MG63 (cell line): ENCODE results near the gene CAPZB. TPM values are rescaled to one million over a fixed set of nuclear protein-coding genes. Genes with fewer than 3 reads are reported as not detected.
"Not testable (repeated sequence)": the region's sequence is repeated elsewhere in the genome, so short reads cannot be mapped to it uniquely, and the experiment has no call there.

Source experiments
- DNase-seq: peaks from one replicate; pipeline ENCODE4 v3.0.0-alpha.2; 2020
- H3K27me3 ChIP-seq: fragments of 250-450 bp; sonication (Bioruptor Pico); 2 replicates; pipeline ENCODE4 v1.5.1; 2020; ENCODE audit warnings: mild to moderate bottlenecking, moderate library complexity
- H3K36me3 ChIP-seq: fragments of 250-450 bp; sonication (Bioruptor Pico); 2 replicates; pipeline ENCODE4 v1.5.1; 2020; ENCODE audit warnings: mild to moderate bottlenecking, moderate library complexity
- H3K4me3 ChIP-seq: fragments of 250-450 bp; sonication (Bioruptor Pico); 2 replicates; pipeline ENCODE4 v1.5.1; 2020; ENCODE audit warnings: mild to moderate bottlenecking, moderate library complexity
- H3K9me3 ChIP-seq: fragments of 250-450 bp; sonication (Bioruptor Pico); 2 replicates; pipeline ENCODE4 v1.5.1; 2020; ENCODE audit warnings: mild to moderate bottlenecking, moderate library complexity
- total RNA-seq: library from RNA; depleted of rRNA; stranded (reverse); fragments of >200 nt; shearing (Covaris generic); gene quantifications from 2 replicates; pipeline ENCODE4 v1.2.3, GENCODE V29; 2014; ENCODE audit warnings: low replicate concordance

The CAPZB gene
- total RNA-seq, 1 experiment from 2014 or later = 357 TPM

DNA sequence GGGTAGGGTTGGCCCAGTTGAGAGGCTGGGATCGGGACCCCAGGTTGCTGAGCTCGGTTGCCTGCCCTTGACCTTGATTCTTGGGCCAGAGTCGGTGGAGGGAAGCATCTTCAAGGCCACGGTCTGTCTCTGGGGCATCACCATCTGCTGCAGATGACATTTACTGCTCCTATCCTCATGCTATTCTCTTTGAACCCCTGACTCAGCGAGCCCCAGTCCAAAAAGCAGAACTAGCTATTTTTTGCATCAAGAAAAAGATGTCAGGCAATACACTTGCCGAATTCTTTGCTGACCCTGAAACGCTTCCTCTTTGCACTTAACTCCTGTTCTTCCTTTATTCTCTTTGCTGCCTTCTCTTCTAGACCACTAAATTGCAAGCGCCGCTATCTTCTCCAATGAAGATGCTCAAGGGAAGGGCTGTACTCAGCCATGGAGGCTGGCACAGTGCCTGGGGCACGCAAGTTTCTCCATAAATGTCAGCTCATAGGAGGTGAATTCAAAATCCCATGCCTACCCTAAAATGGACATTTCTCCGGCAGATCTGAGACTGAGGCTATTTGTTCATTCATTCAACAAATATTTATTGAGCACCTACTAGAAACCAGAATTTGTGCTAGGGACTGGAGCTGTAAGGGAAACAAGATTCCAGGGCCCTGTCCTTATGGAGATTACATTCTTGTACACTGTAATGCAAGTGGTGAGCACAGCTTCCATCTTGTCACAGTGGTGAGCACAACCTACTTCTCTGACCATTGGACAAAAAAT lies 20.5 kb upstream of the CAPZB start:
- no peaks in the 10 kb centered on the region for H3K27me3 ChIP-seq
- H3K36me3 ChIP-seq = no peaks in the 10 kb centered on the region
- H3K4me3 ChIP-seq = no peak overlapping the region
- H3K9me3 ChIP-seq = no peaks in the 10 kb centered on the region
- DNase-seq = no peak

DNA sequence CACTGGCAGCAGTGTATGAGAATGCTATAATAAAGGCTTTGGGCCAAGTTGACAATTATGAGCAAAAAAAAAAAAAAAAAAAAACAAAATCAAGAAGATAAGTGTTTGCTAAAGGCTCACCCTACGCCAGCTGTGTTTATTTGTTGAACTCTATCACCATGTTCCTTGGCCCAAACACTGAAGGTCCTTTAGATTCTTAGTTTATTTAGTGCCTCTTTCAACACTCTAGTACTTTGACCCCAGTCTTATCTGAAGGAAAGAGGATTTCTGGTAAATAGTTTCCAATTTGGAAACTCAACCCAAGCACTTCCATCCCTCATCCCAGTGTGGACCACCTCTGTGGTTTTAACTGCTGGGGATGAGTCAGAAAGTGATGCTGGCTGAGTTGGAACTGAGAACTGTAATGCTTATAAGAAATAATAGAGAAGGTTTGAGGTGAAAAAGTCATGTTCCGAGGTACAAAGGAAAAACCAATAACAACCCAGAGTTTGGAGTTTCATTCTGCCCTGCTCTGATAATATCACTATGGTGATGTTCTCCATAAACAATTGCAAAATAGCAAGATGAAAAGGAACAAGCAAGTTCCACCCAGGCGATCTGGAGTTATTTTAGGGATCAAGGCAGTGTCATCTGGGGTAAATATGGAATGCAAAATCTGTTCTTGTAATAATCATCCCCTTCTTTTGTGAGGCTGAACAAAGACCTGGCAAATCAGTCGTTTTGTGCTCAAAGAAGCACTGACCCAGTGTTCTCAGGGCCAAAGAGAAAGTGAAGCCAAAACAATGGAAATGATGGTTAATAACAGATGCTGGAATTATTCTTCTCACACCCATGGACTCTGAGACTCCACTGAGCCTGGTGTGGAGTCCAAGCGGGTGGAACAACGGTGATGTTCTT lies 19.7 kb upstream of the CAPZB start:
- Histone ChIP-seq H3K4me3 (no peak overlapping the region), H3K9me3 (no peaks in the 10 kb centered on the region), H3K36me3 (no peaks in the 10 kb centered on the region), H3K27me3 (no peaks in the 10 kb centered on the region)
- DNase-seq = peak; percentile 55

DNA sequence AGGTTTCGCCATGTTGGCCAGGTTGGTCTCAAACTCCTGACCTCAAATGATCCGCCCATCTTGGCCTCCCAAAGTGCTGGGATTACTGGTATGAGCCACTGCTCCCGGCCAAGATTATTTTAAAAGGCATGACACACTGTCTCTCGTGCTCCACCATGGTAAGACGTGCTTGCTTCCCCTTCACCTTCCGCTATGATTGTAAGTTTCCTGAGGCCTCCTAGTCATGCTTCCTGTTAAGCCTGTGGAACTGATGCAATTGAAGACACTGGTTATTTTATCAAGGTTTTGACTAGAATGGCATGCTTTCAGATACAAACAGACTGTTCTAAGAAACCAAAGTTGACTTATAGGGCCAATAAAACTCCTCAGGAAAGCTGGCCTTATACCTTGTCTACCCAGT lies 16.9 kb upstream of the CAPZB start:
- DNase-seq, H3K9me3 ChIP-seq, H3K4me3 ChIP-seq, H3K36me3 ChIP-seq, H3K27me3 ChIP-seq: not testable (repeated sequence)

DNA sequence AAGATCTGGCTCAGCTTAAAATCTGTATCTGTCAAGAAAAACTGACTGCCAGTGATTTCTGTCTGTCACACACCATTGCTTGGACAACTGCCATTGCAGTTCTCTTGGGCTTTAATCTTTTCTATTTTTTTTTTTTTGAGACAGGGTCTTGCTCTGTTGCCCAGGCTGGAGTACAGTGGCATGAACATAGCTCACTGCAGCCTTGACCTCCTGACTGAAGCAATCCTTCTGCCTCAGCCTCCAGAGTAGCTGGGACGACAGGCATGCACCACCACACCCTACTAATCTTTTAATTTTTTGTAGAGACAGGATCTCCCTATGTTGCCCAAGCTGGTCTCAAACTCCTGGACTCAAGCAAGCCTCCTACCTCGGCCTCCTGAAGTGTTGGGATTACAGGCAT lies 14.5 kb upstream of the CAPZB start:
- not testable (repeated sequence) for H3K4me3 ChIP-seq, H3K27me3 ChIP-seq, DNase-seq, H3K36me3 ChIP-seq, H3K9me3 ChIP-seq

DNA sequence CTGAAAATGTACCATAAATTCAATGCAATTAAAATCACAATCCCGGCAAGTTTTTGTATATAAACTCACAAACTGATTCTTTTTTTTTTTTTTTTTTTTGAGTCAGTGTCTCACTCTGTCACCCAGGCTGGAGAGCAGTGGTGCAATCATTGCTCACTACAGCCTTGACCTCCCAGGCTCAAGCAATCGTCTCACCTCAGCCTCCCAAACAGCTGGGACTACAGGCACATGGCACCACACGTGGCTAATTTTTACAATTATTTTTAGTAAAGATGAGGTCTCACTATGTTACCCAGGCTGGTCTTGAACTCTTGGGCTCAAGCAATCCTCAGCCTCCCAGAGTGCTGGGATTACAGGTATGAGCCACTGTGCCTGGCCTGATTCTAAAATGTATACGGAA lies 12.1 kb upstream of the CAPZB start:
- H3K9me3 ChIP-seq, H3K36me3 ChIP-seq, H3K4me3 ChIP-seq, H3K27me3 ChIP-seq, DNase-seq: not testable (repeated sequence)

DNA sequence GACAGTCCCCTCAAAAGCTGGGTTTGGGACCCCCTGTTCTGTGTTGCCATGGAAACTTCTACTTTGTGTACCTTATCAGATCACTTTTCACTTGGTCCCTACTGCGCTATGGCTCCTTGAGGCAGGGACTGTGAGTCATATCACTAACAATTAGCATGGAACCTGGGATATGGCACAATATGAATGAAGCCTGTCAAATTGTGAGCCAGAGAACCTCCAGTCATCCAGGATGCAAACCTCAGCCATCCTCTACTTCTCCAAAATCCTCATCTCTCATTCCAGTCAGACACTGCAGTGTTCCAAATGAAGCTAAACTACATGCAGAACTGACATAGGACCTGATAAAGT lies 11.2 kb upstream of the CAPZB start:
- Histone ChIP-seq H3K36me3 (no peaks in the 10 kb centered on the region), H3K4me3 (no peak overlapping the region), H3K9me3 (no peaks in the 10 kb centered on the region), H3K27me3 (no peaks in the 10 kb centered on the region)
- no peak for DNase-seq

DNA sequence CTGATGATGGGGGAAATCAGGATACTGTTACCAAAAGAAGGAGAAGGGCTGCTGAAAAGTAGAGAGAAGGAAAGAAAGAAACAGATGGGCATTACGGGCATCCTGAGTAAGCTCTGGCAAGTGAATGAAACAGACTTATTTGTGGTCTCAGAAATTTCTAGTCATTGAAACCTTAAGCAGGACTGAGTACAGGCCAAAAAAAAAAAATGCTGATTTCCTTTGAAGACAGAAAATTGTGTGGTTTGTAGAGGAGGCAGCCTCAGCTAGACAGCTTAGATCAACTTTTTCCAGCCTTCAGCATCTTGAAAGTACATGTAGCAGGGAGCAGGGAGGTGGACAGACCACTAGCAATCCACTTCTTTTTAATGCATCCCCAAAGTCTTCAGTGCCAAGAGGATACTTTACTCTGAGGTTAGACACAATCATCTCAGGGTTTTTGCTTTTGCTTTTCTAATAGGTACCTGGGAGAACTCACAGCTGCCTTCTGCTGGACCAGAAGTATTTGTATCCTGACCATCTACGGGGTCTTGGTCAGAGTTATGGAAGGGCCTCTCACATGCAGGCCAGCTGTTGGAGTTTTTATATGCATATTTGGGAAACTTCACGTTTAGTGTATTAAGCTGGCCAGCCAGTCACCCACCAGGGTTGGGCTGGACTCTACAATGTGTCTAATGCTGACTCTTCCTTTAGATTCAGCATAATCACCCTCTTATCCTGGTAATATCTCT lies 10.6 kb upstream of the CAPZB start:
- H3K27me3 ChIP-seq = no peaks in the 10 kb centered on the region
- no peaks in the 10 kb centered on the region for H3K36me3 ChIP-seq
- no peak for DNase-seq
- no peaks in the 10 kb centered on the region for H3K9me3 ChIP-seq
- H3K4me3 ChIP-seq = no peak overlapping the region

DNA sequence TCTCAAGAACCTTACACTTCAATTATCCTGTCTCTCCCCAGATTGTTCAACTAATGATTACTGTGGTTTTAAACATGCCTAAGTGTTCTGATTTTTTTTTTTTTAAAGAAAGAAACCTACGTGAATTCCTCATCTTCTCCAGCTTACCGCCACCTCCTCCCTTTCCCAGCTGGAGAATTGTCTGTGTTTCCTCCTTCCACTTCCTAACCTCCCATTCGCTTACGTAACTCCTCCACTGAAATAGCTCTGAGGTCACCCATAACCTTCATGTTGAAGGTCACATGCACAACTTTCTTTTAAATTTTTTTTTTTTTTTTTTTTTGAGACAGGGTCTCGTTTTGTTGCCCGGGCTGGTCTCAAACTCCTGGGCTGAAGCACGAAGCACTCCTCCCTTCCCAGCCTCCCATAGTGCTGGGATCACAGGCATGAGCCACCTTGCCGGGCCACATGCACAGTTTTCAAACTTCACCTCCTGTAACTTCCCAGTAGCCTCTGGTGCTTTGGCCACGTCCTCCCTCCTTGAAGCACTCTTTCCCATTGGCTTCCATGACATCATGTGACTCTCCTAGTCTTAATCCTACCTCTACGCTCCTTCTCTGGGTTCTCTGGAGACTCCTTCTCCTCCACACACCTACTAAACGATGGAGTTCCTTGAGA lies 9.8 kb upstream of the CAPZB start:
- Histone ChIP-seq H3K36me3 (no peaks in the 10 kb centered on the region), H3K9me3 (no peaks in the 10 kb centered on the region), H3K27me3 (no peaks in the 10 kb centered on the region), H3K4me3 (no peak overlapping the region)
- no peak for DNase-seq

DNA sequence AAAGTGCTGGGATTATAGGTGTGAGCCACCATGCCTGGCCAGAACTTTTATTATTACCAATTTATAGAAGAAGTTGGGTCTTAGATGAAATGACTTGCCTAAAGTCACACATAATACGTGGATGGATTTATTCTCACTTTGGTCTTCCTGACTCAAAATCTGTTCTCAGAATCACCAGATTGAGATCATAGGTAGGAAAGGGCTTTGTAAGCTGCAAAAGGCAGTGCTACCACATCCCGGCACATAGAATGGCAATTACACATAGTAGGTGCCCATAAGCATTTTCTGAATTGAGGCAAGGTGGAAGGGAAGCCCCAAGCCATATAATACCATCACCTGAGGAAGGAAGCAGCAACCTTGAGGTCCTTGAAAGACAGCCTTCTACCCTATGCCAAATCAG lies 8.2 kb upstream of the CAPZB start:
- Histone ChIP-seq H3K9me3 (no peaks in the 10 kb centered on the region), H3K4me3 (no peak overlapping the region), H3K36me3 (no peaks in the 10 kb centered on the region), H3K27me3 (no peaks in the 10 kb centered on the region)
- no peak for DNase-seq

DNA sequence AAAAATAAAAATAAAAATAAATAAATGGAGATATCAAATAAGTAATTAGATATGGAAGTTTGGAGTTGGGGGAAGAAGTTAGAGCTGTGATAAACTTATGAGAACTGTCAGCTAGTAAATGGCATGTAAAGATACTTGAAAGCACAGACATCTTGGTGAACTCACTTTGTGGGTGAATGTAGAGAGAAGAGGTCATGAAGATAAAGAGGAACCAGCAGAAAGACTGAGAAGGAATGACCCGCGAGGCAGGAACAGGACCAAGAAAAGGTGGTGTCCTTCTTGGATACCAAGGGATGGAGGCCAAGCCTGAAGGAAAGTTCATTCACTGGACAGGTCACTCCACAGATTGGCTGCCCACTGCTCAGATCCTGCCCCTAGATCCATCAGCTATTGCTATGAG lies 4.7 kb upstream of the CAPZB start:
- no peak overlapping the region for H3K4me3 ChIP-seq
- no peak for DNase-seq

DNA sequence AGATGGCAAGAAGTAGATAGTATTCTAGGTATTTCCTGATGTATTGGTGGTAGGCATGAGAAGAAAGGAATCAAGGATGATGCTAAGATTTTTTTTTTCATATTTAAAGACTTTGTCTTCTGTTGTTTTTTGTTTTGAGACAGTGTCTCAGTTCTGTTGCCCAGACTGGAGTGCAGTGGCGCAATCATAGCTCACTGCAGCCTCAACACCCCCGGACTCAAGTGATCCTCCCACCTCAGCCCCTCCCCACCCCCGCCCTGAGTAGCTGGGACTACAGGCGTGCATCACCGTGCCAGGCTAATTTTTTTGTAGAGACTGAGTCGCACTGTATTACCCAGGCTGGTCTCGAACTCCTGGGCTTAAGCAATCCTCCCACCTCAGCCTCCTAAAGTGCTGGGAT lies 2.8 kb upstream of the CAPZB start:
- no peak overlapping the region for H3K4me3 ChIP-seq
- no peaks in the 10 kb centered on the region for H3K27me3 ChIP-seq
- H3K9me3 ChIP-seq = no peaks in the 10 kb centered on the region
- no peak for DNase-seq
- peaks cover 10% of the 10 kb centered on the region for H3K36me3 ChIP-seq

More for the DNA sequence above, 4.7 kb upstream of the CAPZB start:
- Histone ChIP-seq H3K9me3 (no peaks in the 10 kb centered on the region), H3K36me3 (no peaks in the 10 kb centered on the region), H3K27me3 (no peaks in the 10 kb centered on the region)

DNA sequence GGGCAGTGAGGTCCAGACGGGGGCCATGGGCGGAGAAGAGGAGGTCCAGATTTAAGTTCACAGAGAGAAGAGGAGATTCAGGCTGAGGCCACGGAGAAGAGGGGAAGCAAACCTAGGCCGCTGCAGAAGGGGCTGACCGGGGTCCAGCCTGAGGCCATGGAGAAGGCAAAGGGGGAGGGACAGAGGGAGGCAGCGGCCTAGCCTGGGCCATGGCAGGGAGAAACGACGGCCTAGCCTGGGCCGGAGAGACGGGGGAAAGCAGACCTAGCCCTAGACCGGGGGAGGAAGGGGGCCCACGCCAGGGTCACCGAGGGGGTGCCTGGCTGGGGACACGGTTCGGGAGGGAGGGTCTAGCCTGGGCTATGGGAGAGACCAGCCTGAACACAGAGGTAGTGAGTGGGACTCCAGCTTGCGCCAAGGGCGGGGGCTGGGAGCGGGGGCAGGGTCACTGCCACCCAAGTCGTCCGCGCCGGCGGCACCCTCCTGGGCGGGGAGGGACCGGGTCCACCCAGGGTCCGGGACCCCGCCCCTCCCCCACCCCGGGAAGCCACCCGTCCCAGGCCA lies 459 bp downstream of the CAPZB start:
- DNase-seq = peak; percentile 30
- no peaks in the 10 kb centered on the region for H3K27me3 ChIP-seq
- H3K4me3 ChIP-seq = peak overlapping the region; percentile 95
- H3K9me3 ChIP-seq = no peaks in the 10 kb centered on the region
- peaks cover 27% of the 10 kb centered on the region for H3K36me3 ChIP-seq

DNA sequence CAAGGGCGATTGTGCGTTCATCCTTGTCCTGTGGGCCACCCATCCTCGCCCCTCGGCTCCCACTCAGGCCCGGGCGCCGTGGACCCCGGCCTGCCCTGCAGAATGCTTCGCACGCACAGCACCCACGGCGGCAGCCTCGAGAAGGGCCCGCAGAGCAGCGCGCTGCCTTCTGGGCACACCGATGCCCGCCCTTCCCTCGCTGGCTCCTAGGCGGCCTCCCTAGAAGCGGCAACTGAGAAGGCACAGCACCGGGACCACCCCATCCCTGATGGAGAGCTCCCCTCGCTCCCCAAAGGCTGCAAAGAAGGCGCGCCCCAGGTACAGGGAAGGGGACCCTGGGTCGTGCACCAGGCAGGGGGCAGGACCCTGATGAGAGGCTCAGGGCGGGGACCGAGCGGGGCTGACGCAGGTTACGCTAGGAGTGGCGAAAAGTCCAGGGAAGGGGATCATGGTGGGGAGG lies 971 bp downstream of the CAPZB start:
- DNase-seq = no peak
- no peaks in the 10 kb centered on the region for H3K9me3 ChIP-seq
- peak overlapping the region; percentile 95 for H3K4me3 ChIP-seq

DNA sequence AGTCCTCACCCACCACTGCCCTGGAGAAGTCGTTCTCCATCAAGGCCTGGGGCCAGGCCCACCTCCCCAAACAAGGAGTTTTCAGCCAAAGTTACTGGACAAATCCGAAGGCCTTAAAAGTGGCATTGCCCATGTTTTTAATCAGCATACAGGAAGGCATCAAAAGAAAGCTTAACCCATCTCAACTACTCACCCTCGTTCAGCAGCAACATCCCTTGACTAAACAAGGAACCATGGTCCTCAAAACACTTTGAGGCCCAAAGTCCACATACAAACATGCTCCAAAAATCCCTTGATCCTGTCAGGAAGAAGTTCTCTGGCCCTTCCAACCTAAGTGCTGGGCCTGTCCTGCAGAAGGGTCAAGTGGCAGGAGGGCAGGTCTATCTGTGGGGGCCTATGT lies 1.6 kb downstream of the CAPZB start:
- no peak for DNase-seq
- Histone ChIP-seq H3K4me3 (peak overlapping the region; percentile 95), H3K9me3 (no peaks in the 10 kb centered on the region), H3K27me3 (no peaks in the 10 kb centered on the region), H3K36me3 (peaks cover 29% of the 10 kb centered on the region)

More for the DNA sequence above, 971 bp downstream of the CAPZB start:
- H3K36me3 ChIP-seq = peaks cover 27% of the 10 kb centered on the region
- H3K27me3 ChIP-seq = no peaks in the 10 kb centered on the region

DNA sequence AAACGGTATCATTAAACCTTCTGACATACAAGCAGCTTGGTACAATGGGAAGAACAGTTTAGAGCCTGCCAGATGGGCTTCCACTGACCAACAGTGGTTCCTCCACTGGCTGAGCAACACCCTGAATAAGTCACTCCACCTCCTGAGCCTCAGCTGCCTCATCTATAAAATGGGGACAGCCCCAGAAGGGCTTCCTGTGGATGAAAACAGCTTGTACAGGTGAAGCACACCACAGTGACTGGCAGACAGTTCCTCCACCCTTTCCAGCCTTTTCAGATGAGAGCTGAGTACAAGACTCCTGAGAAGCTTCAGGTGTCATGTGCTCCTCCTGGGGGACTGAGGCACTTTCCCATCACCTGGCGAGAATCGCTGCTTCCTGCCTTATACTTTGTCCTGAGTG lies 2.1 kb downstream of the CAPZB start:
- Histone ChIP-seq H3K27me3 (no peaks in the 10 kb centered on the region), H3K36me3 (peaks cover 31% of the 10 kb centered on the region), H3K4me3 (peak overlapping the region; percentile 95), H3K9me3 (no peaks in the 10 kb centered on the region)
- DNase-seq = no peak

DNA sequence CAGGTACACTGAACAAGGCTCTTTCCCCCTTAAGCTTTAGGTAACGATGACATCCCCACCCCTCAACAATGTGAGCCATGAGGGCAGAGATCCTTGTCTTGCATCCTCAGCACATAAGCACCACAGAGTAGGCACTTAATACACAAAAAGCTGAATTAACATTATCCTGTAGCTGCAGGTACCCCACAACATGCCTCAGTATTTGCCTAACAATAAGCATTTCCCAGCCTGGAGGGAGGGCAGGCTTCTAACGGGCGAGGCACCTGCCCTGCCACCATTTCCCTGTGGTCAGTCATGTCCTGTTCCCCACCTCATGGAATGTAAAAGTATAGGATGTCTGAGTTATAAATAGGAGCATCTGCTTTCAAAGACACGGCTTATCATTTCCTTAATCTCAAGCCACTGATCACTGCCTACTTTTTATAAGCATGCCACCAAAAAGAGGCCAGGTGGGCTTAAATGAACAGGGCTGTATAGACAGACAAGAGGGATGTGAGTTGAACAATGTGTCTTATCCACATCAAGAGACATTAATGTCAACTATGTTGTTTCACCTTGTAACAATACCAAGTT lies 3.4 kb downstream of the CAPZB start:
- Histone ChIP-seq H3K27me3 (no peaks in the 10 kb centered on the region), H3K36me3 (peaks cover 31% of the 10 kb centered on the region), H3K4me3 (no peak overlapping the region), H3K9me3 (no peaks in the 10 kb centered on the region)
- no peak for DNase-seq
